Activated T-cell treated with anti-CD3 and anti-CD28 coated beads, Interleukin-2, amount 50 U/mL, for 24 hours (primary cell): ENCODE results near the gene SH3GL3.

Experiments
- DNase-seq: peaks from one replicate; pipeline ENCODE4 v3.0.0-alpha.2; 2020
- H3K27ac Mint-ChIP-seq: 2 replicates; pipeline ENCODE4 v1.8.0; 2020; ENCODE audit warnings: mild to moderate bottlenecking, mixed read lengths
- H3K27me3 Mint-ChIP-seq: 2 replicates; pipeline ENCODE4 v1.8.0; 2020; ENCODE audit warnings: mixed read lengths
- H3K36me3 Mint-ChIP-seq: 2 replicates; pipeline ENCODE4 v1.8.0; 2020; ENCODE audit warnings: low read depth, mixed read lengths
- H3K4me1 Mint-ChIP-seq: 2 replicates; pipeline ENCODE4 v1.8.0; 2020; ENCODE audit warnings: low read depth, mixed read lengths
- H3K4me3 Mint-ChIP-seq: 2 replicates; pipeline ENCODE4 v1.8.0; 2020; ENCODE audit warnings: mild to moderate bottlenecking, moderate library complexity, mixed read lengths
- H3K9me3 Mint-ChIP-seq: 2 replicates; pipeline ENCODE4 v1.8.0; 2020; ENCODE audit warnings: mixed read lengths

SH3GL3 gene

GRCh38 chr15:83446904-83447709 is at the start of gene SH3GL3:
Gene SH3GL3 (plus strand): TSS chr15:83447341. CDS start chr15:83447534, 193 bp downstream.
- H3K4me1 Mint-ChIP-seq: peaks cover 9% of the 10 kb centered on the region
- no peak within 1 kb of the TSS for H3K27ac Mint-ChIP-seq
- H3K9me3 Mint-ChIP-seq: no peaks in the 10 kb centered on the region

GRCh38 chr15:83398626-83399025 is 48.5 kb upstream of the SH3GL3 start:
- H3K27ac Mint-ChIP-seq: no peak overlapping the region
- H3K4me3 Mint-ChIP-seq: no peak overlapping the region
- no peaks in the 10 kb centered on the region for H3K36me3 Mint-ChIP-seq
- no peak for DNase-seq
- no peaks in the 10 kb centered on the region for H3K4me1 Mint-ChIP-seq
- peaks cover 17% of the 10 kb centered on the region for H3K27me3 Mint-ChIP-seq
- H3K9me3 Mint-ChIP-seq: no peaks in the 10 kb centered on the region

More at GRCh38 chr15:83446904-83447709, at the start of gene SH3GL3:
- Mint-ChIP-seq H3K4me3 (peak within 1 kb of the TSS; percentile 63), H3K27me3 (peaks cover 52% of the 10 kb centered on the region), H3K36me3 (no peaks in the 10 kb centered on the region)
- DNase-seq: peak; percentile 57

- Mint-ChIP-seq H3K4me1 (no peaks in the 10 kb centered on the region), H3K27me3 (peaks cover 5% of the 10 kb centered on the region), H3K36me3 (no peaks in the 10 kb centered on the region), H3K27ac (no peak overlapping the region), H3K9me3 (no peaks in the 10 kb centered on the region), H3K4me3 (no peak overlapping the region)
- no peak for DNase-seq
Observed at GRCh38 chr15:83404121-83404520, 43.0 kb upstream of the SH3GL3 start.

GRCh38 chr15:83410532-83410931 is 36.6 kb upstream of the SH3GL3 start:
- no peak for DNase-seq
- H3K9me3 Mint-ChIP-seq: no peaks in the 10 kb centered on the region
- H3K27ac Mint-ChIP-seq: no peak overlapping the region
- no peaks in the 10 kb centered on the region for H3K36me3 Mint-ChIP-seq
- H3K27me3 Mint-ChIP-seq: peaks cover 3% of the 10 kb centered on the region
- H3K4me1 Mint-ChIP-seq: no peaks in the 10 kb centered on the region
- no peak overlapping the region for H3K4me3 Mint-ChIP-seq

GRCh38 chr15:83413054-83413719 is 34.0 kb upstream of the SH3GL3 start:
- peaks cover 3% of the 10 kb centered on the region for H3K27me3 Mint-ChIP-seq
- DNase-seq: no peak
- no peak overlapping the region for H3K27ac Mint-ChIP-seq

GRCh38 chr15:83422081-83422480 is 25.1 kb upstream of the SH3GL3 start:
- Mint-ChIP-seq H3K4me1 (no peaks in the 10 kb centered on the region), H3K9me3 (no peaks in the 10 kb centered on the region), H3K27me3 (peaks cover 29% of the 10 kb centered on the region), H3K27ac (no peak overlapping the region), H3K36me3 (no peaks in the 10 kb centered on the region), H3K4me3 (no peak overlapping the region)
- DNase-seq: no peak

More at GRCh38 chr15:83413054-83413719, 34.0 kb upstream of the SH3GL3 start:
- Mint-ChIP-seq H3K36me3 (no peaks in the 10 kb centered on the region), H3K9me3 (no peaks in the 10 kb centered on the region), H3K4me1 (no peaks in the 10 kb centered on the region), H3K4me3 (no peak overlapping the region)

- Mint-ChIP-seq H3K36me3 (no peaks in the 10 kb centered on the region), H3K4me1 (no peaks in the 10 kb centered on the region), H3K4me3 (no peak overlapping the region), H3K27me3 (peaks cover 29% of the 10 kb centered on the region), H3K27ac (no peak overlapping the region), H3K9me3 (no peaks in the 10 kb centered on the region)
- DNase-seq: no peak
Observed at GRCh38 chr15:83422541-83422940, 24.6 kb upstream of the SH3GL3 start.

GRCh38 chr15:83424101-83424500 is 23.0 kb upstream of the SH3GL3 start:
- Mint-ChIP-seq H3K27me3 (peaks cover 29% of the 10 kb centered on the region), H3K9me3 (peaks cover 3% of the 10 kb centered on the region)

GRCh38 chr15:83430441-83430840 is 16.7 kb upstream of the SH3GL3 start:
- no peak for DNase-seq
- Mint-ChIP-seq H3K36me3 (no peaks in the 10 kb centered on the region), H3K4me3 (no peak overlapping the region), H3K27me3 (peaks cover 20% of the 10 kb centered on the region), H3K9me3 (peaks cover 3% of the 10 kb centered on the region), H3K4me1 (no peaks in the 10 kb centered on the region), H3K27ac (no peak overlapping the region)

More at GRCh38 chr15:83424101-83424500, 23.0 kb upstream of the SH3GL3 start:
- H3K4me1 Mint-ChIP-seq: no peaks in the 10 kb centered on the region
- H3K27ac Mint-ChIP-seq: no peak overlapping the region
- no peak overlapping the region for H3K4me3 Mint-ChIP-seq
- H3K36me3 Mint-ChIP-seq: no peaks in the 10 kb centered on the region
- no peak for DNase-seq

- H3K27ac Mint-ChIP-seq: no peak overlapping the region
- no peak for DNase-seq
- H3K4me1 Mint-ChIP-seq: no peaks in the 10 kb centered on the region
- peaks cover 3% of the 10 kb centered on the region for H3K9me3 Mint-ChIP-seq
- peaks cover 16% of the 10 kb centered on the region for H3K27me3 Mint-ChIP-seq
- H3K36me3 Mint-ChIP-seq: no peaks in the 10 kb centered on the region
- no peak overlapping the region for H3K4me3 Mint-ChIP-seq
Observed at GRCh38 chr15:83431521-83431920, 15.6 kb upstream of the SH3GL3 start.

GRCh38 chr15:83435202-83435601 is 11.9 kb upstream of the SH3GL3 start:
- Mint-ChIP-seq H3K27ac (no peak overlapping the region), H3K4me1 (peaks cover 4% of the 10 kb centered on the region), H3K27me3 (peaks cover 25% of the 10 kb centered on the region), H3K36me3 (no peaks in the 10 kb centered on the region), H3K9me3 (no peaks in the 10 kb centered on the region), H3K4me3 (no peak overlapping the region)
- DNase-seq: no peak

GRCh38 chr15:83435782-83436181 is 11.4 kb upstream of the SH3GL3 start:
- H3K4me3 Mint-ChIP-seq: no peak overlapping the region
- no peaks in the 10 kb centered on the region for H3K36me3 Mint-ChIP-seq
- H3K9me3 Mint-ChIP-seq: no peaks in the 10 kb centered on the region
- H3K27ac Mint-ChIP-seq: no peak overlapping the region
- H3K4me1 Mint-ChIP-seq: peaks cover 4% of the 10 kb centered on the region
- no peak for DNase-seq
- H3K27me3 Mint-ChIP-seq: peaks cover 27% of the 10 kb centered on the region

GRCh38 chr15:83436513-83437158 is 10.5 kb upstream of the SH3GL3 start:
- H3K27ac Mint-ChIP-seq: no peak overlapping the region
- peaks cover 27% of the 10 kb centered on the region for H3K27me3 Mint-ChIP-seq
- H3K36me3 Mint-ChIP-seq: no peaks in the 10 kb centered on the region
- H3K9me3 Mint-ChIP-seq: no peaks in the 10 kb centered on the region
- no peak overlapping the region for H3K4me3 Mint-ChIP-seq
- H3K4me1 Mint-ChIP-seq: peaks cover 4% of the 10 kb centered on the region
- no peak for DNase-seq

- DNase-seq: no peak
- Mint-ChIP-seq H3K4me1 (peaks cover 14% of the 10 kb centered on the region), H3K36me3 (no peaks in the 10 kb centered on the region), H3K27ac (no peak overlapping the region), H3K4me3 (no peak overlapping the region), H3K27me3 (peaks cover 48% of the 10 kb centered on the region), H3K9me3 (no peaks in the 10 kb centered on the region)
Observed at GRCh38 chr15:83443076-83443847, 3.9 kb upstream of the SH3GL3 start.
